ENCODE results near the gene KCNH3.

KCNH3 gene, protein sequence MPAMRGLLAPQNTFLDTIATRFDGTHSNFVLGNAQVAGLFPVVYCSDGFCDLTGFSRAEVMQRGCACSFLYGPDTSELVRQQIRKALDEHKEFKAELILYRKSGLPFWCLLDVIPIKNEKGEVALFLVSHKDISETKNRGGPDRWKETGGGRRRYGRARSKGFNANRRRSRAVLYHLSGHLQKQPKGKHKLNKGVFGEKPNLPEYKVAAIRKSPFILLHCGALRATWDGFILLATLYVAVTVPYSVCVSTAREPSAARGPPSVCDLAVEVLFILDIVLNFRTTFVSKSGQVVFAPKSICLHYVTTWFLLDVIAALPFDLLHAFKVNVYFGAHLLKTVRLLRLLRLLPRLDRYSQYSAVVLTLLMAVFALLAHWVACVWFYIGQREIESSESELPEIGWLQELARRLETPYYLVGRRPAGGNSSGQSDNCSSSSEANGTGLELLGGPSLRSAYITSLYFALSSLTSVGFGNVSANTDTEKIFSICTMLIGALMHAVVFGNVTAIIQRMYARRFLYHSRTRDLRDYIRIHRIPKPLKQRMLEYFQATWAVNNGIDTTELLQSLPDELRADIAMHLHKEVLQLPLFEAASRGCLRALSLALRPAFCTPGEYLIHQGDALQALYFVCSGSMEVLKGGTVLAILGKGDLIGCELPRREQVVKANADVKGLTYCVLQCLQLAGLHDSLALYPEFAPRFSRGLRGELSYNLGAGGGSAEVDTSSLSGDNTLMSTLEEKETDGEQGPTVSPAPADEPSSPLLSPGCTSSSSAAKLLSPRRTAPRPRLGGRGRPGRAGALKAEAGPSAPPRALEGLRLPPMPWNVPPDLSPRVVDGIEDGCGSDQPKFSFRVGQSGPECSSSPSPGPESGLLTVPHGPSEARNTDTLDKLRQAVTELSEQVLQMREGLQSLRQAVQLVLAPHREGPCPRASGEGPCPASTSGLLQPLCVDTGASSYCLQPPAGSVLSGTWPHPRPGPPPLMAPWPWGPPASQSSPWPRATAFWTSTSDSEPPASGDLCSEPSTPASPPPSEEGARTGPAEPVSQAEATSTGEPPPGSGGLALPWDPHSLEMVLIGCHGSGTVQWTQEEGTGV

DNA sequence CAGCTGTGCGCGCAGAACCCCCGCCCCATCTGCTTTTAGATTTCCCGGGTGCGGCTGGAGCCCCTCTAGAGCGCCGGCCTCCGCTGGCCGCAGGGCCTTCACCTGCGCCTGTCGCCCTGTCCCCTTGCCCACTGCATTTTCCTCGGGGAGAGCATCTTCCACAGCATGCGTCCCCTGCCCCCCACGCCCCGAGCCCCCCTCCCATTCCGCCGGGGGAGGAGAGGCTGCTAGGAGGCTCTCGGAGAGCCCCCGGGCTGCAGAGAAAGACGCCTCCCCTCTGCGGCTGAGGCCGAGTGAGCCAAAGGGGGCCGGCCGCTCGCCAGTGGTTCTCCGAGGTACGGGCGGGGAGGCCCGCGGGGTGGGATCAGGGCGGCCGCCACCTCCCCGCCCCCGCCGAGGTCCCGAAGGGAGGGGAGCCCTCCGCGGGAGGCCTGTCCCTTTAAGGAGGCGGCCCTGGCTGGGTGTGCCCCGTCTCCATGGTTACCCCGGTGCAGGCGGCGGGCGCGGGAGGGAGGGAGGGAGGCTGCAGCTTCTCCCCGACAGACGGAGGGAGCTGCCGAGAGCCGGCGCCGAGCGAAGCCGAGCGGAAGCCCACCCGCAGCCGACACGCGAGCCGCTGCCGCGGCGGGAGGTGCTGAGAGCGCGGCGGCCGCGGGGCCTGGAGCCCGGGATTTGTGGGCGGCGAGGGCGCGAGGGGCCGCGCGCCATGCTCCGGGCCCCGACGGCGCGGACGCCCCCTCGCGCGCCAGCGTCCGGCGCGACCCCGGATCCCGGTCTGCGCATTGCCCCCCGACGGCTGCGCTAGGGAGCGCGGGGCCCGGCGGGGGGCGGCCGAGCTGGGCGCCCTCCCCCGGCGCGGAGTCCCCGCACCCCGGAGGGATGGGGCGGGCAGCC lies at the start of gene KCNH3:
Gene KCNH3 (plus strand): TSS at position 521 of the 894 bp plus-strand sequence. CDS start 387 bp downstream, outside the sequence.
- DNase-seq (ENCODE audit: low read depth), result peak; percentile 70
- TF ChIP-seq, protein P1, sequence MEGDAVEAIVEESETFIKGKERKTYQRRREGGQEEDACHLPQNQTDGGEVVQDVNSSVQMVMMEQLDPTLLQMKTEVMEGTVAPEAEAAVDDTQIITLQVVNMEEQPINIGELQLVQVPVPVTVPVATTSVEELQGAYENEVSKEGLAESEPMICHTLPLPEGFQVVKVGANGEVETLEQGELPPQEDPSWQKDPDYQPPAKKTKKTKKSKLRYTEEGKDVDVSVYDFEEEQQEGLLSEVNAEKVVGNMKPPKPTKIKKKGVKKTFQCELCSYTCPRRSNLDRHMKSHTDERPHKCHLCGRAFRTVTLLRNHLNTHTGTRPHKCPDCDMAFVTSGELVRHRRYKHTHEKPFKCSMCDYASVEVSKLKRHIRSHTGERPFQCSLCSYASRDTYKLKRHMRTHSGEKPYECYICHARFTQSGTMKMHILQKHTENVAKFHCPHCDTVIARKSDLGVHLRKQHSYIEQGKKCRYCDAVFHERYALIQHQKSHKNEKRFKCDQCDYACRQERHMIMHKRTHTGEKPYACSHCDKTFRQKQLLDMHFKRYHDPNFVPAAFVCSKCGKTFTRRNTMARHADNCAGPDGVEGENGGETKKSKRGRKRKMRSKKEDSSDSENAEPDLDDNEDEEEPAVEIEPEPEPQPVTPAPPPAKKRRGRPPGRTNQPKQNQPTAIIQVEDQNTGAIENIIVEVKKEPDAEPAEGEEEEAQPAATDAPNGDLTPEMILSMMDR (IDR thresholded peaks at IDR 0.05; ENCODE audit: insufficient read depth, low read depth, low read length, missing control alignments), result no peak
- peak within 1 kb of the TSS; percentile 41 for H3K4me3 ChIP-seq (ENCODE audit: low read length)

DNA sequence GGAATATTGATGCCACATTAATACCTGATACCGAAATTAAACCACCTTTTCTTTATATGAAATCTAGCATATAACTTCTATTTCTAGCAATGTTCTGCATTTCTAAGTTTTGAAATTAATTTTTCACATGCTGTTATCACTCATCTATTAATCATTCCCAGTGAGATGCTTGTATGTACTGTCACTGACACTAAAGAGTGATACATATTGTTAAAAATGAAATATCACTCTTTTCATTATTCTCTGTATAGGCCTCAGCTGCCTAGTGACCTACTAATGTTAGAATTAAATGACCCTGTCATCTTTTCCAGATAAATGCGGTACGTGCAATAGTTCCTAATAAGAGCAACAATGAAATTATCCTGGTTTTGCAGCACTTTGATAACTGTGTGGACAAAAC lies 49.7 kb upstream of the KCNH3 start:
- no peak overlapping the region for H3K4me3 ChIP-seq (ENCODE audit: low read length)
- no peak for DNase-seq (ENCODE audit: low read depth)
- TF ChIP-seq, protein P1 (IDR thresholded peaks at IDR 0.05; ENCODE audit: insufficient read depth, low read depth, low read length, missing control alignments), result no peak

DNA sequence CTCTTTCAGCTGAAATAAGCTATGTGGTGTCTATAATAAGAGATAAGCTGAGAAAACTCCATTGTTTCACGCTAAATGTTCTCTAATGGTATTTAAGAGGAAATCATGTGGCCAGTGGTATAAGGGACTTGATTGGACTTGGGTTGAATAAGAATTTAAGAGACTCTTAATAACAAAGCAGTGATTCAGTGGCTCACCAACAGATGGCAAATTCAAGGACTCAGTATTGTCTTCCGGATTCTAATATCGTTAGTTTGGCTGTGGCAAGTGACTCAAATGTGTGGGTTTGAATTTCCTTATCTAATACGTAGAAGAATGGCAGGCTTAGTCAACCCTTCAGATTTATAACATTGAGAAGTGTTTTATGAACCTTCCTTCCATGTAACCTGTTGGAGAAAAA lies 49.1 kb upstream of the KCNH3 start:
- TF ChIP-seq, protein P1 (IDR thresholded peaks at IDR 0.05; ENCODE audit: insufficient read depth, low read depth, low read length, missing control alignments), result peak; percentile 42
- peak; percentile 91 for DNase-seq (ENCODE audit: low read depth)
- no peak overlapping the region for H3K4me3 ChIP-seq (ENCODE audit: low read length)

- no peak overlapping the region for H3K4me3 ChIP-seq (ENCODE audit: low read length)
- peak; percentile 95 for DNase-seq (ENCODE audit: low read depth)
- TF ChIP-seq, protein P1 (IDR thresholded peaks at IDR 0.05; ENCODE audit: insufficient read depth, low read depth, low read length, missing control alignments), result no peak
These were observed 47.0 kb upstream of the KCNH3 start for GRCh38 chr12:49491823-49492222.

DNA sequence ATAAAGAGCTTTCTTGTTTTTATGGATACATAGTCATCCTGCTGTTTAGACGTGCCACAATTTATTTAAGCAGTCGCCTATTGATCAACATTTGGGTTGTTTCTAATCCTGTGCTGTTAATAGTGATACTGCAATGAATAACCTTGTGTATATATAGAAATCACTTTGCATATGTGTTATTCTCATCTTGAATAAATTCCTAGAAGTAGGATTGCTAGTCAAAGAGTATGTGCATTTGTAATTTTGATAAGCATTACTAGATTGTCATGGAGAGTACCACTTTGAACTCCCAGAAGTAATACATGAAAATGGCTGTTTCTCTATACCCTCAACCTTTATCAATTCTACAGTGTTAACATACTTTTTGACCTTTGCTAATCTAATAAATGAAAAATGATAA lies 44.9 kb upstream of the KCNH3 start:
- TF ChIP-seq, protein P1 (IDR thresholded peaks at IDR 0.05; ENCODE audit: insufficient read depth, low read depth, low read length, missing control alignments), result no peak
- no peak for DNase-seq (ENCODE audit: low read depth)
- H3K4me3 ChIP-seq (ENCODE audit: low read length), result no peak overlapping the region
